ENCODE data around the gene IL22.

IL22 gene, protein sequence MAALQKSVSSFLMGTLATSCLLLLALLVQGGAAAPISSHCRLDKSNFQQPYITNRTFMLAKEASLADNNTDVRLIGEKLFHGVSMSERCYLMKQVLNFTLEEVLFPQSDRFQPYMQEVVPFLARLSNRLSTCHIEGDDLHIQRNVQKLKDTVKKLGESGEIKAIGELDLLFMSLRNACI

DNA sequence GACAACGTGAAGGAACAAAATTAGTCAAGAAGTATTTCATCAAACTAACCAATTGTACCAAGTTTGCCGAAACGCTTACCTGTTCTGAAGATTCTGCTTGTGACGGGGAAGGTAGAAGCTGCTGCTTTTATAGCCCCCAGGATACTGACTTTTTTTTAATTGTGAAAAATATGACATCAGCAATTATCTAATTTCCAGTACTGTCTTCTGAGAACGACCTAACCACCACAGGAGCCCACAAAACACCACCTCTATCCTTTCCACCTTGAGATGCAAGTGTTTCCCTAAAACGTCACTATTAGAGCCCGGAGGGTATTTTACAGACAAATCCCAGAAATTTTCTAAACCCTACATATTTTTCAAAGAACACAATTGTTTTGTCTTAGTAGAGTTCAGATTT lies at the start of gene IL22:
Gene IL22, minus strand, starts transcription at position 101 of the 400 bp plus-strand sequence. CDS start 156 bp downstream, outside the sequence.
- DNase-seq (ENCODE audit: low spot score) = no peak

DNA sequence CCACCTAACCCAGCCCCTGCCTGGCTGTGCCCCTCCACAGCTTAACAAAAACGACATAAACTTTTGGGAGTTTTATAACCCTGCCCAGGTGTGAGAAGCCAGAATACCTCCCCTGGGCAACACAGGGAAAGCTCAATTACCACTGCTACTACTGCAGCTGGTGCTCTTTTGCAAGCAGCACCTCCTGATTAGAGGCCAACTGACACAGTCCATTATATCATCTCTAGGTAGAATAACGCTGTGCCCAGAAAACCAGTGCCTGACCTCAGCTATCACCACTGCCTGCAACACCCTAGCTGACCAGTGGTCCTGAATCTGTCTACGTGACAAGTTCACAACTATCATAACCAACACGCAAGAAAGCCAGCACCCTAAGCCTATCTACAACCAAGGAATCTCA lies 44.5 kb upstream of the IL22 start:
- DNase-seq (ENCODE audit: low spot score) = no peak

DNA sequence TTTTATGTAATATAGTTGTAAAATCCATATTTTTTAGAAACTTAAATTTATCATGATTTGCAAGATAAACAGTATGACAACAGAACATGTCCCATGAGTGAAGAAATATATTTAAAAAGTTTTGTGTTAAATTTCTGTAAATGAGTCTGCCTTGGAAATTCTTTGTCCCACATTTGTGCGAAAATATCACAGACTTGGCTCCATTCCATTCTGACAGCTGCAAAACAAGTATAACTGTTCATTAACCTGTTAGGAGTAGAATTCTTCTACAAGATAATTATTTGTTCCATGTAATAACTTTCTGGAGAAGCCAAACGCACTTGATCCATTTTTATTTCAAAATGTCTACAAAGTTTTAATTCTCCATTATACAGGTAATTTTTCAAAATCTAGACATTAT lies 40.8 kb upstream of the IL22 start:
- no peak for DNase-seq (ENCODE audit: low spot score)

DNA sequence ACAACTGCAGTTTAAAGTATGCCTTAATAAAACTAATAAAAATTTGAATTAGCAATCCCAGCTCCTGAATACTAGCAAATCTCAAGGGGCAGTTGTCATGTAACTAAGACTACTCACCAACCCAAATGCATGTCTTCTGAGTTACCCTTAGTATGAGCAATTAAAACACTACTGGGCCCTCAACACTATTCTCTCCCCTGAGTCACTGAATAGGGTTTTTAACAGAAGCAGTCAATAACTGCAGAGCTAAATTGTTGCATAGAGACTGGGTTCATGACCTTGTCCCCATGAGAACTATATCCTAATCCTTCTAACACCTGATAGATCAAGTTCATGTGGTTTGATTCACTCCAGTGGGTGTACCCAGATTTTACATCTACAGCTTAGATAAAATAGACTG lies 39.9 kb upstream of the IL22 start:
- no peak for DNase-seq (ENCODE audit: low spot score)

DNA sequence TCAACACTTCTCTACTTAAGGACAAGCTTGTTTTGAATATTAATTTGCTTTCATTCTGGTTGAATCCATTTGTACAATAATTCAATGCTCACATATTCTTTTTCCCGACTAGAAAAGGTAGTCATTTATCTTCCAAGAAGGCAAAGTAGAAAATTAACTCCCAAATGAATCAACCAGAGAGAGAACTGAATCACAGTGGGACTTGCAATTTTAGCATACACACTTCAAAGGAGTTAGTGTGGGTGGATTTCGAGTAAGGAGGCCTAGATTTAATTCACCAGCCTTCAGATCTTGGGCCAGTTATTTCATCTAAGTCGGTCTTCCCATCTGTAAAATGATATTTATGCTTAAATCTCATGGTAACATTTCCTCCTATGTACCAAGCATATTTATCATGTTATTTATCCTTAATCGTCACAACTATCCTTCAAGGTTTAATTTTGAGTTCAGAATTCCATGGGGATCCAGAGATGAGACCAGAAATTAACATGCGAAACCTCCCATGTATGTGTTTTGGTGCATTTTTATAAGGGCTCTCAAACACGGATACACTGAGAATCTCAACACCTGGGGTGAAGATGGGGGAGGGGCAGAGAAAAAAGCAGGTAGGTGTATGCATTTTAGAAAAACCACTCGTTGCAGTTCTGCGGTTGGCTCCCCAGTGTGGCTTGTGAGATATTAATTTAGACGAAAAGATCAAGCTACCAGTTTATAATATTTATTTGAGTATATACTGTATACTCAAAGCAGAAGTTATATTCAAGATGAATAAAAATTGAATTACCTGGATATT lies 38.9 kb upstream of the IL22 start:
- no peak for DNase-seq (ENCODE audit: low spot score)

DNA sequence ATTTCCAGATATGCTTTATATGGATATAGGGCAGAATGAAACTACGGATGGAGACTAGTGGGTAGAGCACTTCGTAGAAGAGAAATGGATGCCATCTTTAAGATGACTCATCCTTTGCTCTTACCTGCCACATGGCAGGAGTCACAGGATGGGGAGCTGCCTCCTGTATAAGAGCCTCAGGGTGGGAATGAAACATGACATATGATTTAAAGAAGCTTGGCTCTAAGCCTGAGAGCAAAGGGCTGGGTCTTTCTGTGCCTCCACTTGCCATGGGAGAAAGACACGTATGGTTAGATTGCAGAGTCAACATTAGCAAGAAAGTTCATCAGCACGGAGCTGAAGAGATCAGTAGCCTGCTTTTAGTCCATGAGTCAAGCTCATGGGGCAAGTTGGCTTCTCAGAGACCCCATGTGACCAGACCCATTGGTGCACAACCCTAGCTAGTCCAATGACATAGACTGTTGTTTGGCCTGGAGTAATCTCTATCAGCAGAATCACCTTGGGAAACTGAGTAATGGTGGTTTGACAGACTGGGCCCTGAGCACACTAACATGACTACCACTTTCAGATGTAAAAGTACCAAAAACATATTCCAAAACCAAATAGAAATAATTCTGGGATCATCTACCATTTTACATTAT lies 38.1 kb upstream of the IL22 start:
- no peak for DNase-seq (ENCODE audit: low spot score)

DNA sequence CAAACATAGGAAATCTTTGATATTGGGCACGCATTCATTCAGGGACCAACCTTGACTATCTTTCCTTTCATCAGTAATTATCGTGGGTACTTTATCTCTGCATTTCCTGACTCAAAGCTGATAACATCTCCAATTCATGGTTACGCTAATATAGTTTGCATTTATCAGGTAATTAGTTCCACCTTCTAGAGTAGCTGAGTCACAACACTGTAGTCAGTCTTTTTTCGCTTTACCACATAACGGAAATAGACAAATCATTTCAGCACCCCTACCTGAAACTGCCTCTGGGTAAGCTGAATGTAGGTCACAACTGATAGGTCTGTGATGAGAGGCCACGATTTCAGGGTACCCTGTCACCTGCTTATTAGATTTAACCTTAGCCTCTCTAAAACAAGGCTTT lies 36.7 kb upstream of the IL22 start:
- DNase-seq (ENCODE audit: low spot score) = no peak

DNA sequence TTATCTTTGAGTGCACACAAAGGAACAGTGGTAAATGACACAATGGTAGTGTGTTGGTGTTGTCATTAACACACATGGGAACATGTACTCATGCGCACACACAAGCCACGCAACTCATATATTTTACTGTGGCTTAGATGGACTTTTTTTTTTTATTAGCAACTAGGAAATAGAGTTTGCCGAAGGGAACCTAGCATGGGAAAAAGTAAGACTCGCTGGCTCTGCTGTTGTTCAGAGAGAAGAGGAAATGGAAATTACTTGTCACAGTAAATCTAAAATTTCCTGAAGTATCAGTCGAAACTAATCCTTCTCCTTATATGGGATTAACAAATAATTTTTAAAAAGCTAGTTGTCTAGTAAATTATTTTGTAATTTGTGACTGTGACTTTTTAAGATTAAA lies 33.7 kb upstream of the IL22 start:
- no peak for DNase-seq (ENCODE audit: low spot score)

DNA sequence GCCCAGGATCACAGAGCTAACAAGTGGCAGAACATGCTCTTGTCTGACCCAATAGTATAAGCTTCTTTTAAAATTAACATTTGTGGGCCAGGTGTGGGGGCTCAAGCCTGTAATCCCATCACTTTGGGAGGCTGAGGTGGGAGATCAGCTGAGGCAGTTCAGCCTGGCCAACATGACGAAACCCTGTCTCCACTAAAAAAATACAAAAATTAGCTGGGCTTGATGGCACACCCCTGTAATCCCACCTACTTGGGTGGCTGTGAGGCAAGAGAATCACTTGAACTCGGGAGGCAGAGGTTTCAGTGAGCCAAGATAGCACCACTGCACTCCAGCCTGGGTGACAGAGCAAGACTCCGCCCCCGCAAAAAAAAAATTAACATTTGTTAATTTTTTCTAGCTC lies 33.0 kb upstream of the IL22 start:
- DNase-seq (ENCODE audit: low spot score) = no peak

DNA sequence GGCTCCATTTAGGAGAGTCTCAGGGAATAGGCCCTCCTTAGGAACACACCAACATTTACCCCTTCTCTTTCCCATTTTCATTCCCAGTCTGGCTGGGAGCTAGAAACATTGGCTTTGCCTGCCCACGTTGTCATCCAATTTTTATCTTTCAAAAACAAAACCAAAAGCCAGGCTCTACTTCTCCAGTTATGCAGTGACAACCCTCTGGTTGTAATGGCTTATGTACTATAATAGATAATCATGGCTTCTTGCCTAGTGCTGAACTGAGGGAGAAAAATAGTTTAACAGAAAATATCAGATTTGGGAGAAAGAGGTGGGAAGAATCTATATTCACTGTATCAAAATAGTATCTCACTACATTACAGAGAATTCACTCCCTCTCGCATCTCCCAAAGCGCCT lies 32.1 kb upstream of the IL22 start:
- no peak for DNase-seq (ENCODE audit: low spot score)

DNA sequence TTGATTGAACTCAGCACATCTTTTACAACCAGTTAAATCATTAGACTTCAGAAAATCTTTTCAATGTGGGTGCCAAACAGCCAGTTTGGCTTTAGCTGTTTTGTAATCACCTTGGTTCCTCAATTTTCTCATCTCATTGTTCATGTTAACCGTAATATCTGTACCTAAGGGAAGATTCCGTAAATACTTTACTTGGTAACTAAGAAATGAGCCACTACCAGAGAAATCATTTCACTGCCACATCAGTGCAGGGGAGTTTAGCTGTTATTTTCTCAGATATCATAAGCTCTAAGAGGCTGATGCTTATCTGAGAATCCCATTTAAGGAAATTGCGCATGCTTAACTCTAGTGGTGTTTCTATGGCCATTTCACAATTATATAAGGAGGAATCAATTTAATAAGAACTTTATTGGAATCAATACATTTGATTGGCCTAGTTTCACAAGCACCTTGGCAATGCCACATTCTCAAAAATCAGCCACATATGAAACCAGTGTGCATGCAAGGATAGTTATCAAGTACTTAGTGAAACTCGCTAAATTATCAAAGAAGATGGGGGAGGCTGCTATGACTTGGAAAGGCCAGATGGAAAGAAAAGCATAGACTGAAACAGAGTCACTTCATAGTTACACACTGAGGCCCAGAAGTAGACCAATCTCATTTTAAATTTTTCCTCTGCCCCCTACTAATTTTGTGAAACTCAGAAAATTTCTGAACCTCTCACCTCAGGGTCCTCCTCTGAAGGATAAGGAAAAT lies 28.1 kb upstream of the IL22 start:
- DNase-seq (ENCODE audit: low spot score) = no peak

DNA sequence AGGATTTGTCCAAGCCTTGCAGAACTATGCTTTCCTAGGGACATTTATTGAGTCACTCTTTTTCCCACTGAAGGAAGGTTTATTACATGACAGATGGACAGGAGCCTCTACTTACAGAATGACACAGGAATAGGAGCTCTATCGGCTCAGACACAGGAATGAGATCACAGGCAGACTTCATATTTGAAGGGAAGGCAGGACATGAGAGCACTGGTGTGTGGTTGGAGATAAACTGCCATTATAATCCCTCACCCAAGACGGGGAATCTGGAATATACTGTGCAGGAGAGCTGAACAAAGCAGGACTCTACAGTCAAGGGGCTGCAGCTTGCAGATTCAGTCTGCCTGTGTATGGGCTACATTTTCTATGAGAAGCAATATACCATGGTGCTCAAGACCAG lies 26.8 kb upstream of the IL22 start:
- DNase-seq (ENCODE audit: low spot score) = no peak

DNA sequence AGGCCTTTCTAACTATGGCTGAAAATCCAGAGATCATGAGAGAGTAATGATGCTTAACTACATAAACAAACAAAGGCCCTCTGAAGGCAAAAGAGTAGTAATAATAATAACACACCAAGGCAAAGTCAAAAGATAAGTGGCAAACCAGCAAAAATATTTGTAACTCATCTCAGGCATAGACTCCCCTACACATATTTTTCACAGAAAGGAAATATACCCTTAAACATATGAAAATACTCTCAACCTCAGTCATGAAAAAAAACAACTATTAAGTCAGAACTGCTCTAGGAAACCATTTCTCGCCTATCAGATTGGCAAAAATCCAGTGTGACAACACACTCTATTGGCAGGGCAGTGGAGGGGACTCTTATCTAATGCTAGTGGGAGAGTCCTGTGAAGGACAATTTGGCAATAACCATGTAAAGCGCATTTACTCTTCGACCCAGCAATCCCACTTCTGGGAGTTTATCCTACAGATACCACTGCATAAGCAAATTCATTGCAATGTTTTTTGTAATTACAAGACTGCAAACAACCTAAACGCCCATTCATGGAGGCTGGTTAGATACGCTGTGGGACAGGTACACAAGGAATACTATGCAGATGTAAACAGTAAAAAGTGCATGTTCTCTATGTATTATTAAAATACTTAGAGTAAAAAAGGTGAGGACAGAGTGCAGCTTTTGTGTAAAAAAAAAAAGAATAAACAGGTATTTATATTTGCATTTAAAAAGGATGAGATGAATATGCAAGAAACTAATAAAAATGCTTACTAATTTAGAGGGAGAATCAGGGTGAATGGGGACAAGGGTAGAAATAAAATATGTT lies 26.0 kb upstream of the IL22 start:
- no peak for DNase-seq (ENCODE audit: low spot score)

DNA sequence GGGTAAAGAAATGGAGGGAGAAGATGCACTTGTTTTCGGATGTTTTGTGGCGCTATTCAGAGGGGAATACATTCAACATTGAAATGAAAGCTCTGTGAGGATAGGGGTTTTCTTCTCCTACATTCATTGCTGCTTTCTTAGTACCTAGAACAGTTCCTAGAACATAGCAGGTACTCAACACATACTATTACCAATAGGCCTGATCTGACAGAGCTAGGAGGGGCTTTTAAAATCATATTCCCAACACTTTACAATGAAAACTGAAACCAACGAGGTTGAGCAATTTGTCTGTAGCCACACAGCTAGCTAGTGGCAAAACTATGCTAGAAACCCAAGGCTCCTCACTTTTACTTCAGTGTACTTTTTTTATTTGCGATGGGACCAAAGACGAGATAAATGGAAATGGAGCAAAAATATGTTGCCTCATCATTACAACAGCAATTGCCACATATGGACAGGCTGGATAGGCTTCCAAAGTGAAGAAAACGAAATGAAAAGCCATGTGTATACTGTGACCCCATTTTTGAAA lies 23.1 kb upstream of the IL22 start:
- no peak for DNase-seq (ENCODE audit: low spot score)

DNA sequence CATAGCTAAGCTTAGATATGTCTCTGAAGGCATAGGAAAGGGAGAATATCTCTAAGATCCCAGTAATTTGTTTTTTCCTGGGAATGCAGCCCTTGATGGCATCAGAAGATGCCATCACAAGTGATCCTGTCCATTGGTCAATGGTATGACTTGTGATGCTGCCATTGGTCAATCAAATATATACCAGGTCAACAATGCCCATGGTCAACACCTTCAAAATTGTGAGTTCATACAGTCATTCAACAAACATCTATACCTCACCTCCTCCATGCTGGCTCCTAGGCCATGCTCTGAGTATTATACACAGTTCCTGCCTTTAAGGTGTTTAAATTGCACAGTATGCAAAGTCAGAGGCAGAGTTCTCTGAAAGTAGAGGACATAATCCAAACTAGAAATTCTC lies 19.3 kb upstream of the IL22 start:
- DNase-seq (ENCODE audit: low spot score) = no peak

DNA sequence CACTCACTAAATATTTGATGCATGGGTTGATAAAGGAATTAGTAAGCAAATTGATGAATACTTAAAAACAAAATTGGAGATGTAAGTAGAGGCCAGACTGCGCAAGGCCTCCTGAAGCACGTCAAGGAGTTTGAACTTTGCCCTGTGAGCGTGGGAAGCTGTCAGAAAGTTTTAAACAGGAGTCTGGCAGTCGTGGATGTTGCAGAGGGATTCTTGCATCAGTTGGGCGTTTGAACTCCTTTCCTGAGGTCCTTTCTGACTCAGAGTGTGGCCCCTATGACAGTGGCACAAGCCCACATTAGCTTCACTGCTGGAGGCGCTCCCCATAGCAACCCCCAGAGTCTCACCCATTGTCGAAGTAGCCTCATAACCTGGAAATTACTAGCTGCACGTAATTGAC lies 17.9 kb upstream of the IL22 start:
- no peak for DNase-seq (ENCODE audit: low spot score)

DNA sequence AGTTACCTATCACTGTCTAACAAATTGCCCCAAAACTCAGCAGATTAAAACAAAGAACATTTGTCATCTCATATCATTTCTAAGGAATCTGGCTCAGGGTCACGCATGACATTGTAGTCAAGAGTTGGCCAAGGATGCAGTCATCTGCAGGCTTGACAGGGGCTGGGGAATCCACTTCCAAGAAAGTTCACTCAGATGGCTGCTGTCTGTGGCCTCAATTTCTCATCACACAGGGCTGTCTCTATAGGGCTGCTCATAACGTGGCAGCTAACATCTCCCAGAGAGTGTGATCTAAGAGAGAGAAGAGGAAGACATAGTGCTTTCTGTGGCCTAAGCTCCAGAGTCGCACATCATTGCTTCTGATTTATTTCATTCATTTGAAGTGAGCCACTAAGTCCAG lies 17.0 kb upstream of the IL22 start:
- no peak for DNase-seq (ENCODE audit: low spot score)

DNA sequence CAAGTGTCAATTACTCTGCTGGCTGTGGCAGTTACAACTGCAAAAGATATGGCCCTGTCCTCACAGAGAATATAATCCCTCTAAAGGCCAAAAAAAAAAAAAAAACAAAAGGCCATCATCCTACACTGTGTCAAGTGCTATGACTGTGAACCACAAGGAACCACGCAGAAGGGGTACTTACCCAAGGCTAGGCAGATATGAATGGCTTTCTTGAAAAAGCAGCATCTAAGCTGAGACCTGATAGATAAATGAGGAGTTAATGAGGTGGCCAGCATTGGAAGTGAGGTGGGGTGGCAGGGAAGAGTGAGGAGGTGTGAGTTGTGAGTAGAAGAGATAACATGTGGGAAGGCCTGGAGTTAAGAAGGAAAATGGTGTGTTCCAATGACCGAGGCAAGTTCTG lies 16.4 kb upstream of the IL22 start:
- no peak for DNase-seq (ENCODE audit: low spot score)

DNA sequence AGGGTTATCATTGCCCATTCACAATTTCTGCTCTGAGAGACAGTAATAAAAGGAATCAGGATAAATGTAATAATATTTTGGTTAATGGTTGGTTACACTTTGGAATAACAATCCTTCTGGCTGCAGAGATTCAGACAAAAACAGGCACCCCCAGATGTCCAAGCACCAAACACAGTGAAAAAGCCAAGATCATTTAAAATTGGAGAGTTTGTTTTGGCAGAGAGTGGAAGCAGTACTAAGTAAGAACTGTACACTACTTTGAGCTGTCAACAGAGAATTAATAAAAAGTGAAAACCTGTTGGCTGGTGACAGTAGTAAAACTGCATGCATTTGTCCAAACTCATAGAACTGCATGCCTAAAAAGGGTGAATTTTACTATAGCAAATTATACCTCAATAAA lies 15.6 kb upstream of the IL22 start:
- DNase-seq (ENCODE audit: low spot score) = no peak

DNA sequence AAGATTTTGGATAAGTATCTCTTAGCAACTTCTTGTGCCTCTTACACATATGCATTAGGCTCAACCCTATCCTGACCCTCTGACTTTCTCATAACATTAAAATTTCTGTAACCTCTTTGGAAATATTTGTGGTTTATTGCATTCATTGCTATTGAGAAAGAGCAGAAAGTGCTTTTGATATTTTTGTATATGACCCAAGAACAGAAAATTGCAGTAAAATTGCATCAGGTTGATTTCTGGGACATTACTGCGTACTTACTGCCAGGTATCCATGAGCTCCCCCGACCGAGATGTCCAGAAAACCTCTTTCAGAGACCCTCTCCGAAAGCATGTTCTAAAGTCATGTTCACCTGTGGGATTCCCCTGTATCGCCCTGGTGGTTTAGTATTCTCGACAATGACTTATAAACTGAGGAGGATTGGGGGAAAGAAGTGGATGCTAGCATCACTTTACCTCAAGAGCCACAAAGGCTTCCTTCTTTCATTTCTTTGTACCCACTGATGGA lies 14.5 kb upstream of the IL22 start:
- DNase-seq (ENCODE audit: low spot score) = no peak

DNA sequence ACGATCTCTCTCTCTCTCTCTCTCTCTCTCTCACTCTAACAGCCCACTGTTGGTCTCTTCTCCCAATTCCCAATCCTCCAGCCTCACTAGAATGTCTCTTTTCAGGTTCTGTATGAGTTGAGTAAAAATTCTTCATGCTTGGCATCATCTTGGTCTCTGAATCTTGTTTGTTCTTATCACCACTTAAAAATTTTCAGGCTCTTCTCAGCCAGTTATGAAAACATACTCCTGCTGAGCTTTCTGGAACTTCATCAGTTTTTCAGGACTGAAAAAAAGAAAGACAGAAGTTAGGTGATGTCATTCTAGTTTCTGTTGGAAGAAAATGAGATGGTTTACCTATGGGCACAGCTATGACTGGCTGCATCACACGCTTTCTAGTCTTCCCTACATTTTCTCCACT lies 11.5 kb upstream of the IL22 start:
- no peak for DNase-seq (ENCODE audit: low spot score)

Measured in pons (tissue), 1 donor.